ENCODE results near the gene WDR44.

Gene WDR44

GRCh38 chrX:118367338-118367737 lies 21.4 kb downstream of the WDR44 start:
- Histone ChIP-seq H3K4me3 (ENCODE audit: low read length, poor library complexity, severe bottlenecking) (no peak overlapping the region), H3K9me2 (replicated peaks; ENCODE audit: low read depth, low read length) (no peaks in the 10 kb centered on the region), H4K20me1 (ENCODE audit: insufficient read depth, low read length, poor library complexity, severe bottlenecking) (no peaks in the 10 kb centered on the region), H3K9ac (ENCODE audit: low read depth, low read length, poor library complexity, severe bottlenecking) (no peak overlapping the region), H3K36me3 (ENCODE audit: insufficient read depth, low read length) (no peaks in the 10 kb centered on the region), H3K79me2 (ENCODE audit: insufficient read depth, low read length) (peaks cover 21% of the 10 kb centered on the region), H3K27me3 (ENCODE audit: insufficient read depth, low read length, poor library complexity, severe bottlenecking) (no peaks in the 10 kb centered on the region), H3K4me2 (ENCODE audit: low read depth, low read length, poor library complexity, severe bottlenecking) (no peak overlapping the region), H3F3A (ENCODE audit: low read depth) (no peaks in the 10 kb centered on the region), H3K9me3 (ENCODE audit: insufficient read depth, low read depth, low read length) (no peaks in the 10 kb centered on the region), H3K4me1 (ENCODE audit: insufficient read depth, low read length, poor library complexity, severe bottlenecking) (no peaks in the 10 kb centered on the region), H2AFZ (ENCODE audit: low read length) (no peak overlapping the region)
- TF ChIP-seq EZH2phosphoT487 (IDR thresholded peaks at IDR 0.05; ENCODE audit: borderline replicate concordance) = no peak
- no peak for TF ChIP-seq CTCF (conservative IDR thresholded peaks at IDR 0.05; ENCODE audit: low read length)

GRCh38 chrX:118368398-118368797 lies 22.5 kb downstream of the WDR44 start:
- H3K79me2 ChIP-seq (ENCODE audit: insufficient read depth, low read length) = peaks cover 13% of the 10 kb centered on the region; the same call in 1 of the 2 replicates
- H3F3A ChIP-seq (ENCODE audit: low read depth) = no peaks in the 10 kb centered on the region
- TF ChIP-seq EZH2phosphoT487 (IDR thresholded peaks at IDR 0.05; ENCODE audit: borderline replicate concordance) (no peak), CTCF (conservative IDR thresholded peaks at IDR 0.05; ENCODE audit: low read length) (no peak)
- no peak overlapping the region for H3K4me2 ChIP-seq (ENCODE audit: low read depth, low read length, poor library complexity, severe bottlenecking)
- H3K9me2 ChIP-seq (replicated peaks; ENCODE audit: low read depth, low read length) = no peaks in the 10 kb centered on the region
- H2AFZ ChIP-seq (ENCODE audit: low read length) = no peak overlapping the region
- no peaks in the 10 kb centered on the region for H3K4me1 ChIP-seq (ENCODE audit: insufficient read depth, low read length, poor library complexity, severe bottlenecking)
- H3K9me3 ChIP-seq (ENCODE audit: insufficient read depth, low read depth, low read length) = no peaks in the 10 kb centered on the region
- H3K4me3 ChIP-seq (ENCODE audit: low read length, poor library complexity, severe bottlenecking) = no peak overlapping the region
- H3K9ac ChIP-seq (ENCODE audit: low read depth, low read length, poor library complexity, severe bottlenecking) = no peak overlapping the region
- no peaks in the 10 kb centered on the region for H3K27me3 ChIP-seq (ENCODE audit: insufficient read depth, low read length, poor library complexity, severe bottlenecking)
- no peaks in the 10 kb centered on the region for H4K20me1 ChIP-seq (ENCODE audit: insufficient read depth, low read length, poor library complexity, severe bottlenecking)
- no peaks in the 10 kb centered on the region for H3K36me3 ChIP-seq (ENCODE audit: insufficient read depth, low read length)

- H3K4me3 ChIP-seq (ENCODE audit: low read length, poor library complexity, severe bottlenecking) = no peak overlapping the region
- TF ChIP-seq EZH2phosphoT487 (IDR thresholded peaks at IDR 0.05; ENCODE audit: borderline replicate concordance) (no peak), CTCF (conservative IDR thresholded peaks at IDR 0.05; ENCODE audit: low read length) (no peak)
- H3K36me3 ChIP-seq (ENCODE audit: insufficient read depth, low read length) = no peaks in the 10 kb centered on the region
- H4K20me1 ChIP-seq (ENCODE audit: insufficient read depth, low read length, poor library complexity, severe bottlenecking) = no peaks in the 10 kb centered on the region
- H3K27me3 ChIP-seq (ENCODE audit: insufficient read depth, low read length, poor library complexity, severe bottlenecking) = no peaks in the 10 kb centered on the region
- H3K9me3 ChIP-seq (ENCODE audit: insufficient read depth, low read depth, low read length) = no peaks in the 10 kb centered on the region
- H3K4me1 ChIP-seq (ENCODE audit: insufficient read depth, low read length, poor library complexity, severe bottlenecking) = no peaks in the 10 kb centered on the region
- no peaks in the 10 kb centered on the region for H3F3A ChIP-seq (ENCODE audit: low read depth)
- no peak overlapping the region for H3K9ac ChIP-seq (ENCODE audit: low read depth, low read length, poor library complexity, severe bottlenecking)
- H3K4me2 ChIP-seq (ENCODE audit: low read depth, low read length, poor library complexity, severe bottlenecking) = no peak overlapping the region
- no peaks in the 10 kb centered on the region; the same call in 1 of the 2 replicates for H3K79me2 ChIP-seq (ENCODE audit: insufficient read depth, low read length)
- H3K9me2 ChIP-seq (replicated peaks; ENCODE audit: low read depth, low read length) = no peaks in the 10 kb centered on the region
- H2AFZ ChIP-seq (ENCODE audit: low read length) = no peak overlapping the region
Measured at GRCh38 chrX:118370921-118371624, 25.2 kb downstream of the WDR44 start.

Data from Loucy (cell line).